GM18498 (cell line): ENCODE results near the gene HSD3B7.
"Not testable (repeated sequence)": the region's sequence is repeated elsewhere in the genome, so short reads cannot be mapped to it uniquely, and the experiment has no call there.

ENCODE experiments used
- ATAC-seq: cut with Tn5 transposase; IDR thresholded peaks from one replicate; pipeline ENCODE4 v1.9.1; 2021; ENCODE audit warnings: mild to moderate bottlenecking, moderate library complexity; ENCODE audit not compliant: unreplicated experiment

Gene HSD3B7

GRCh38 chr16:30984669-30985400 lies at the start of gene HSD3B7:
Gene HSD3B7, plus strand, starts transcription at chr16:30985207. Its CDS starts 452 bp downstream, at chr16:30985659.
- no peak for ATAC-seq

DNA sequence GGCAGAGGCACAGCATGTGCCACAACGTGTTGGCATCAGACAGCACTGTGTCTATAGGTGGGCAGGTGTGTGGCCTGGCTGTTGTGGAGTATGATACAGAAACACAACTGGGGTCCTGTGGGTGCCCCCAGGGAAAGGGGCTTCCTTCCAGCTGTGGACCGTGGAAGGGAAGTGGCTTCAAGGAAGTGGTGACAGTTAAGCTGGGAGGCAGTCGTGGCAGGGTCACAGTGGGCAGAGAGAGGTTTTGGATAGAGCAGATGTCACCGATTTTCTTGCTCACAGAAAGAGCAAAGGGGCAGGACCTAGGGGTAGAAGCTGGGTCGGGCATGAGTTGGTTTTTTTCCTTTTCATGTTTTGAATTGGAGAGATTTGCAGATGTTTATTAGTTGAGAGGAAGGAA lies 47.3 kb upstream of the HSD3B7 start:
- ATAC-seq, result no peak

- not testable (repeated sequence) for ATAC-seq
Measured at GRCh38 chr16:30939571-30939970, 45.4 kb upstream of the HSD3B7 start.

DNA sequence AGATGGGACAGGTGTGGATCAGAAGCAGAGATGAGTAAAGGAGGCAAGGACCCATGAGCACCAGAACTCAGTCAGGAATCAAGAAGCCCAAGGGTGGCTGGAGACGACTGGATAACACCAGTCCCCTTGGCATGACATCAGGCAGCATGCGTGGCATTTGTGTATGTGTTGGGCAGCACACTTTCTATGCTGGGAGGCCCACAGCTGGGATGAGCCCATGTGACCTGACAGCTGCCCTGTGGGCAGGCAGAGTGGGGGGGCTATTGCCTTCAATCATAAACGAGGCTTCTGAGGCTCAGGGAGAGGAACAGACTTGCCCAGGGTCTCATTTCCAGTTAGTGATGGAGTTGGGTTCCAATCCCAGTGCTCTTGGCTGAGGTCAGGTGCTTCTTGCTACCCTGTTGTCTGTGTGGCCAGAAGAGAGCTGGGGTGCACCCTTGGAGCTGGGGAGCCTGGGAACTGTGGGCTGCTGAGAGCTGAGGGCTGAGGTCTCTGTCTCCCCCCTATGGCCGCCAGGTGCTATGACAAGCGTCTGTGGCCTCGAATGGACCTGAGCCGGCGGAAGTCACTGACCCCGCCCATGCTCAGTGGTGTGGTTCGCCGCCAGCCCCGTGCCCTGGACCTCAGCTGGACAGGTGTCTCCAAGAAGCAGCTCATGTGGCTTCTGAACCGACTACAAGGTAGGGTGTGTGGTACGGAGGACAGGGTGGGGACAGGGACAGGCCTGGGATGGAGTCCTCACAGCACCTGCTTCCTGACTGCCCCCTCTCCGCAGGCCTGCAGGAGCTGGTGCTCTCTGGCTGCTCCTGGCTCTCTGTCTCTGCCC lies 43.2 kb upstream of the HSD3B7 start:
- peak; percentile 85 for ATAC-seq

GRCh38 chr16:30942426-30942806 lies 42.6 kb upstream of the HSD3B7 start:
- ATAC-seq, result no peak

DNA sequence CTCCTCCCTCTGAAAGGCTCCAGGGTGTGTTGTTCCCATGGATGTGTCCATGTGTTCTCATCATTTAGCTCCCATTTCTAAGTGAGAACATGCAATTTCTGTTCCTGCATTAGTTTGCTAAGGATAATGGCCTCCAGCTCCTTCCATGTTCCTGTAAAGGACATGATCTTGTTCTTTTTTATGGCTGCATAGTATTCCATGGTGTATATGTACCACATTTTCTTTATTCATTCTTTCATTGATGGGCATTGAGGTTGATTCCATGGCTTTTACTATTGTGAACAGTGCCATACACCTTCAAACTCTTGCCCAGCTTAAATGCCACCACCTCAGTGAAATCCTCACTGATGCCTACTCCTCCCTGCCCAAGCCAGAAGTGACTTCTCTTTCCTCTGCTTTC lies 40.7 kb upstream of the HSD3B7 start:
- no peak for ATAC-seq

DNA sequence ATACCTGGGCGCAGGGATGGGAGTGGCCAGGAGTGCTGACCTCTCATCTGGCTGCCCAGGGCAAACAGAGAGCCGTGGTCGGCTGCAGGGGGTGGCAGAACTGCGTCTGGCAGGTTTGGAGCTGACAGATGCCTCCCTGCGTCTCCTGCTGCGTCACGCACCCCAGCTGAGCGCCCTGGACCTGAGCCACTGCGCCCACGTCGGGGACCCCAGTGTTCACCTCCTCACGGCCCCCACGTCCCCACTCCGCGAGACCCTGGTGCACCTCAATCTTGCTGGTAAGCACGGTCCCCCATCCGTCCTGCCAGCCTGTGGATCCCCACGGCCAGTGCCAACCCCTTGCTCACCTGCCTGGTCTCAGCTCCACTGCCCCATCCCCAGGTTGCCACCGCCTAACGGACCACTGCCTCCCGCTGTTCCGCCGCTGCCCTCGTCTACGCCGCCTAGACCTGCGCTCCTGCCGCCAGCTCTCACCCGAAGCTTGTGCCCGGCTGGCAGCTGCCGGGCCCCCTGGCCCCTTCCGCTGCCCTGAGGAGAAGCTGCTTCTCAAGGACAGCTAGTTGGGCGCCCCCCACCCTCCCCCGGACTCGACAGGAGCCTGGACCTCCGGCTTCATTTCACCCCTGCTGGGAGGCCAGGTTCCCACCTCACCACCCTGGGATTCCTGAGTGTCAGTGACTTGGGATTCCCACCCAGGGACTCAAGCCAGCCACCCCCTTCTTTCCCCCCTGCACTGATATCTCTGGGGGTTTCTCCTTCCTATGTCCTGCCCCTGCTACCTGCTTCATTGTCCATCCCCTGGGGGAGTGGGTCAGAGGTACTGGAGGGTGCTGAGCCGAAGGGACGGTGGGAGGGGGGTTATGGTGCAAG lies 38.1 kb upstream of the HSD3B7 start:
- ATAC-seq, result no peak

DNA sequence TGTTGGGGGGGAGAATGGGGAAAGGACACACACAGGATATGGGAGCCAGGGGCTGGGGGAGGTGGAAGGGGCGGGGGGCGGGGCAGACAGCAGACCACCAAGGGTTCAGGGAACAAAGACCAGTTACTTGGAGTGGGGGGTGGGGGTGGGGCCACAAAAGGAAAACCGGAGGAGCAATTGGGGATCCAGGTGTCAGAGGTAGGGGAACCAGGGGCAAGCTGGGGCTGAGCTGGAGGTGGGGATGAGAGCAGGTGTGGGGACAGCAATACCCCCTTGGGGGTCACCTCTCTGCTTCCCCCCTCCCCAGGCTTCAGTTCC lies 37.5 kb upstream of the HSD3B7 start:
- no peak for ATAC-seq

DNA sequence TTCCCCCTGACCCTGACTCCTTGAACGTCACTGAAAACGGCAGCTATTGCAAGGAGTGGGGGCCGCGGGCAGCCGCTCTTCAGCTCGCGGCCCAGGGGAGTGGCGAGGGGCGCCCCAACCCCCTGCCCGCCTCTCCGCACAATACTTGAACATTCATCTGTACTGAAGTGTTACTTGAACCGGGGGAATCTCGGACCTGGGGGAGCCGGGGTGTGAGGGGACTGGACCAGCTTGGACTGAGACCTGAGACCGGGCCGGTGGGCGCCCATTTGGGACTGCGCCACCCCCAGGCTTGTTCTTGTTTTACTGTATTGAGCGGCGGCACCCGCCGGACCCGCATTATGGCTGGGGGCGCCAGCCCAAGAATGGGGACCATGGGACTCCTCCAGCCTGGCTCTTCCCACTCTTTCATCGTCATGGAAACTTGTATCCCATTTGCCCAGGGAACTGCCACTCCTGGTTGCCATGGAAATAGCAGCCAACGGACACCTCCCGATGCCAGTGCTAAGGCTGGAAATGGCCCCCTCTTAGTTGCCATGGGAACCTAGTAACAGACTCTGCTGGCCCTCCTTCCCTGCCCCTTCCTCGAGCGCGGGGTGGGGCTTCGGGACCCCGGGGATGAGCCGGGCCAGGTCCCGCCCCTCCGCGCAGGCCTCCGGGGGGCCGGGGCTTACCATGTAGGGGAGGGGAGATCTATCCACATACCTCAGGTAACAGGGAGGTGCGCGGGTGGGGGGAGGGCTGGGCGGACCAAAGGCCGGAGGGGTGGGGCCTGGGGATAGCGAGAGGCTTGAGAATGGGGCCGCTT lies 36.9 kb upstream of the HSD3B7 start:
- peak; percentile 6 for ATAC-seq

DNA sequence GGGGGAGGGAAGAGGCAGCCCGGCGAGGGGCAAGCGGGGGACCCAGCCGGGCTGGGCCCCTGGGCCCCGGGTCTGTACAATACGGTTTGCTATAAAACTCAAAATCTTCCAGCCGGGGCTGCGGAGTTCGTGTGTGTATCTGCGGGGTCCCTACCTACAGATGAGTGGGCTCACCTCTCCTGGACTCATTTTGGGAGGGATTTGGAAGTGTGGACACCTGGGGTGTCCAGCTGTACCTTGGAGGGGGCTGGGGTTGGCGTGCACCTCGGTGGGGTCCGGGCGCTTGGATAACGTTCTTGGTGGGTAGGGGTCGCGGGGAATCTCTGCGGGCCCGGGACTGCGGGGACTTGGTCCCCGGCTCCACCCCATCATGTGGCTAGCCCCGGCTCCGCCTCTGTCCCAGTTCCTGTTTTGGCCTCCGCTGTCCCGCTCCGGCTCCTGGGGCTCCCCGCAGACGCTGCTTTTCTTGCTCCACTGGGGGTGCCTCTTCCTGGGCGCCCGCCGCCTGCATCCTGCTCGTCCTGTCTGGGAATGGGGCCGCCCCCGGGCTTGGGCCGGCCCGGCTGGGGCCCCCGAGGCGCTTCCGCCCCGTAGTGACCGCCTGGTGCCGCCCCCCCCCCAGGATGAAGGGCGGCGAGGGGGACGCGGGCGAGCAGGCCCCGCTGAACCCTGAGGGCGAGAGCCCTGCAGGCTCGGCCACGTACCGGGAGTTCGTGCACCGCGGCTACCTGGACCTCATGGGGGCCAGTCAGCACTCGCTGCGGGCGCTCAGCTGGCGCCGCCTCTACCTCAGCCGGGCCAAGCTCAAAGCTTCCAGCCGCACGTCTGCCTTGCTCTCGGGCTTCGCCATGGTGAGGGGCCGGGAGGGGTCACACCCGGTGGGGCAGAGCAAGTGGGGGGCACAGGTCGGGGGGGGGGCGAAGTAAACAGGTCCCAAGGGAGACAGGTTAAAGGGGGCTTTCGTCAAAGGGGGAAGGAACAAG lies 36.0 kb upstream of the HSD3B7 start, which contains the start of gene ORAI3:
Gene ORAI3 (plus strand): TSS at position 402 of the 983 bp plus-strand sequence. CDS start 222 bp downstream, at position 624.
- peak; percentile 60 for ATAC-seq

GRCh38 chr16:30949650-30950515 lies 35.1 kb upstream of the HSD3B7 start:
- peak; percentile 52 for ATAC-seq

DNA sequence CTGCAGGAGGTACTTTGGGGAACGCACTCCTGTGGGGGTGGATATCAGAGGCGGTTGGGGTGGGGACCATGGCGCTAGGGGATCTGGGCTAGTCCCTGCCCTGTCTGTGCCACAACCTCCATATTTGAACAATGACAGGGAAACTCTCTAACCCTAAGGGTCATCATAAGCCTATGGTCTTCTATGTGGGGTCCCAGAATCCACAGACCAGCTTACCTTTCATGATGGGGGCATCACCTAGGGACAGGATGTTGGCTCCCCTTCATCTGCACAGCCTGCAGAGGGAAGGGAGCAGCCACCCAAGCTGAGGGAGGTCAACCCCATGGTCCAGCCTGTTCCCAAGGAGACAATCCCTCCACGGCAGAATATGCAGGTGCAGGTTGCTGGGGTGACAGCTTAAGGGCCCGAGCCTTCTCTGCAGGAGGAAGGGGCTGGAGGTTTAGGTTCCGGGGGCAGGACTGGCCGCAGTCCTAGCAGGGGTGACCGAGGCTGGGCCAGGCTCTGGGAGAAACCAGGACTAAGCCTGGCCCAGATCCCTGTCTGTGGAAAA lies 34.4 kb upstream of the HSD3B7 start:
- ATAC-seq, result no peak

GRCh38 chr16:30951193-30951592 lies 33.8 kb upstream of the HSD3B7 start:
- no peak for ATAC-seq

DNA sequence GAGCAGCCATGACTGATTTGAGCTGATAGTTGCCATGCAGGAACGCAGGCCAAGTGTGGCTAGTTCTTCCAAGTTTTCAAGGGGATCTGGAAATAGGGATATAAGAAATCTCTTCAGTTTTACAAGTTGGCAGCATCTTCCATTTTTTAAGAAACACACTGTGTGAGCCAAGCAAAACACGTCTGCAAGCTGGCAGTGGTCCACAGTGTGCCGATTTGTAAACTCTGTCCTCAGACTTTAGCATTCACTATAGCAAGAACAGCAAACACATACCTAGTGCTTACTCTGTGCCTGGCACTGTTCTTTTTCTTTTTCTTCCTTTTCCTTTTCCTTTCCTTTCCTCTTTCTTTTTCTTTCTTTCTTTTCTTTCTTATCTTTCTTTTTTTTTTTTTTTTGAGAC lies 33.3 kb upstream of the HSD3B7 start:
- ATAC-seq, result no peak

DNA sequence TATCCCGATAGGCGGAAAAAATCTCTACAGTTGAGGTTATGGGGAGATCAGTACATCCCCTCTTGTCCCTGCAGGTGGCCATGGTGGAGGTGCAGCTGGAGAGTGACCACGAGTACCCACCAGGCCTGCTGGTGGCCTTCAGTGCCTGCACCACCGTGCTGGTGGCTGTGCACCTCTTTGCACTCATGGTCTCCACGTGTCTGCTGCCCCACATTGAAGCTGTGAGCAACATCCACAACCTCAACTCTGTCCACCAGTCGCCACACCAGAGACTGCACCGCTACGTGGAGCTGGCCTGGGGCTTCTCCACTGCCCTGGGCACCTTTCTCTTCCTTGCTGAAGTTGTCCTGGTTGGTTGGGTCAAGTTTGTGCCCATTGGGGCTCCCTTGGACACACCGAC lies 31.9 kb upstream of the HSD3B7 start:
- ATAC-seq, result no peak

DNA sequence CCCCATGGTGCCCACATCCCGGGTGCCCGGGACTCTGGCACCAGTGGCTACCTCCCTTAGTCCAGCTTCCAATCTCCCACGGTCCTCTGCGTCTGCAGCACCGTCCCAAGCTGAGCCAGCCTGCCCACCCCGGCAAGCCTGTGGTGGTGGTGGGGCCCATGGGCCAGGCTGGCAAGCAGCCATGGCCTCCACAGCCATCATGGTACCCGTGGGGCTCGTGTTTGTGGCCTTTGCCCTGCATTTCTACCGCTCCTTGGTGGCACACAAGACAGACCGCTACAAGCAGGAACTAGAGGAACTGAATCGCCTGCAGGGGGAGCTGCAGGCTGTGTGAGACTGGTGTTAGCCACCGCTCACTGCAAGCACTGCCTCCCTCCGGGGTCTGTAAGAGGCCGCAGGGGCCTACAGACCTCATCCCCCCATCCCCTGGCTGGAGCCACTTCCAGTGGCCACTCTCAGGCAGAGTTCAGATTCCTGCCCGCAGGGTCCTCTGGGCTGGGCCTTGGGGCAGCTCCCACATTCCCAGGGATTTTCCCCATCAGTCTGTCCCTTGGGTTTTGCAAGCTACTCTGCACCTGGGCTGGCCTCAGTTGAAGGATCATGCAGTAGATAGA lies 31.4 kb upstream of the HSD3B7 start:
- no peak for ATAC-seq

- ATAC-seq, result no peak
Measured at GRCh38 chr16:30954993-30955392, 30.0 kb upstream of the HSD3B7 start.
